Measurements from ENCODE around the gene PPP2R2C.

- TF ChIP-seq REST (IDR thresholded peaks at IDR 0.05; ENCODE audit: insufficient read depth in 1 of 2, low read depth in 2 of 2, low read length in 1 of 2) (no peak), CTCF (IDR thresholded peaks at IDR 0.05) (no peak), POLR2AphosphoS5 (IDR thresholded peaks at IDR 0.05; ENCODE audit: low read depth, low read length) (no peak), SIN3A (IDR thresholded peaks at IDR 0.05; ENCODE audit: borderline replicate concordance, insufficient read depth, low read depth, low read length) (no peak)
These were observed 34.6 kb downstream of the PPP2R2C start for GRCh38 chr4:6437826-6438238.
